HG03097 (cell line): ENCODE measurements around the gene IRX3.

Experiments used
- ATAC-seq: cut with Tn5 transposase; IDR thresholded peaks from one replicate; pipeline ENCODE4 v1.9.1; 2021; ENCODE audit not compliant: unreplicated experiment, low FRiP score

The IRX3 gene

GRCh38 chr16:54286366-54287130 is at the start of gene IRX3:
Gene IRX3, minus strand, starts transcription at chr16:54286787. Its CDS starts 737 bp downstream, at chr16:54286050.
- ATAC-seq: no peak

DNA sequence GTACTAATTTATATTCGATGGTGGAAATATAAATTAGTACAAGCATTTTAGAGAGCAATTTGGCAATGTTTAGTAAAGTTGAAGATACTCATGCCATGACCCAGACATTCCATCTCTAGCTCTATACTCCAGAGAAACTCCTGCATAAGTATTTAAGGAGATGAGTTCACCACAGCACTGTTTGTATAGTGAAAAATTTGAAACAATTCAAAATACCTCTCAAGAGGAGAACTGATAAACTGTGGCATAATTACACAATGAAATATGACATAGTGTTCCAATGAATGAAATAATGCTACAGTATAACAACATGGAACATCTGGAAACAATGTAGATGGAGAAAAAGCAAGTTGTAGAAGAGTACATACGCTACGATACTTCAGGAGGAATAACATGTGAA is 48.6 kb upstream of the IRX3 start:
- ATAC-seq: no peak

GRCh38 chr16:54334208-54334607 is 47.6 kb upstream of the IRX3 start:
- ATAC-seq: no peak

GRCh38 chr16:54331241-54332002 is 44.8 kb upstream of the IRX3 start:
- no peak for ATAC-seq

DNA sequence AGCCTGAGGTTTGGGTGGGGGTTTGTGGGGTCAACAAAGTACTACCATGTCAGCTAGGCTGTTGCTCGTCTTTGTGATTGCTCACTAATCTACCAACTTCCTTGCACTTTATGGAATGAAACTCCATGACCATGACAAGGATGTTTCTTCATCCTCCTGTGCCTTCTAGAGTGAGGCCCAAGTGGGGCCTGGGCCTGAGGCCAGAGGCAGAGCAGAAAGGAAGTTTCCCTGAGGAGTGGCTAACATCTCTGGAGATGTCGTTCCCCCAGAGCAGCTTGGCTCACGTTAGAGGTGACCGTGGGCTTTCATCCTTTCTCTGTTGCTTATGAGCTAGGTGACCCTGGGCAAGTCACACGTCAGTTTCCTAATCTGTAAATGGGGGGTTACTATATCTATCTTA is 41.0 kb upstream of the IRX3 start:
- ATAC-seq: no peak

- ATAC-seq: no peak
Measured at GRCh38 chr16:54326266-54326662, 39.7 kb upstream of the IRX3 start.

GRCh38 chr16:54325616-54326265 is 39.2 kb upstream of the IRX3 start:
- no peak for ATAC-seq

- no peak for ATAC-seq
Measured at GRCh38 chr16:54324716-54325115, 38.1 kb upstream of the IRX3 start.

GRCh38 chr16:54320697-54321340 is 34.2 kb upstream of the IRX3 start:
- ATAC-seq: no peak

GRCh38 chr16:54318941-54319340 is 32.4 kb upstream of the IRX3 start:
- ATAC-seq: no peak

DNA sequence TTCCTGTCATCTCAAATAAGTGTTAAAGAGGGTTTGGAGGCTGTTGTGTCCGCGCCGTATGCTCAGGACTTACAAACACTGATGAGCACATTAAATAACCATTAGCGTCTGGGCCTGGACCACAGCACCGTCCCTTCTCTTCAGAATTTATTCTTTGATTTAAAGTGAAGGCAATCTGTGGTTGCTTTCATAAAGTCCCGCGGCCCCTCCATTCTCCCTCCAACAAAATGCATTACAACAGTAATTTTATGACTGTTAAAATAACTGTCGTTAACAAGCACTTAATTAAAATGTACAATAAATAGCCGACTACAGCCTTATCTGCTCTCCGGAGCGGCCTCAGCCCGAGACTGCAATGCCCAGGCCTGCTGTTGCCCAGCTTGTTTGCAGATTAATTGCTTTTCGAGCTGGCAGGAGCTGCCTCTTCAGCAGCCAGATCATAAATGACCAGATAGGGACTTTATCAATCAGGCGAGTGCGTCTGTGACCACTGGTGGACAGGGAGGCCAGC is 30.6 kb upstream of the IRX3 start:
- ATAC-seq: no peak

DNA sequence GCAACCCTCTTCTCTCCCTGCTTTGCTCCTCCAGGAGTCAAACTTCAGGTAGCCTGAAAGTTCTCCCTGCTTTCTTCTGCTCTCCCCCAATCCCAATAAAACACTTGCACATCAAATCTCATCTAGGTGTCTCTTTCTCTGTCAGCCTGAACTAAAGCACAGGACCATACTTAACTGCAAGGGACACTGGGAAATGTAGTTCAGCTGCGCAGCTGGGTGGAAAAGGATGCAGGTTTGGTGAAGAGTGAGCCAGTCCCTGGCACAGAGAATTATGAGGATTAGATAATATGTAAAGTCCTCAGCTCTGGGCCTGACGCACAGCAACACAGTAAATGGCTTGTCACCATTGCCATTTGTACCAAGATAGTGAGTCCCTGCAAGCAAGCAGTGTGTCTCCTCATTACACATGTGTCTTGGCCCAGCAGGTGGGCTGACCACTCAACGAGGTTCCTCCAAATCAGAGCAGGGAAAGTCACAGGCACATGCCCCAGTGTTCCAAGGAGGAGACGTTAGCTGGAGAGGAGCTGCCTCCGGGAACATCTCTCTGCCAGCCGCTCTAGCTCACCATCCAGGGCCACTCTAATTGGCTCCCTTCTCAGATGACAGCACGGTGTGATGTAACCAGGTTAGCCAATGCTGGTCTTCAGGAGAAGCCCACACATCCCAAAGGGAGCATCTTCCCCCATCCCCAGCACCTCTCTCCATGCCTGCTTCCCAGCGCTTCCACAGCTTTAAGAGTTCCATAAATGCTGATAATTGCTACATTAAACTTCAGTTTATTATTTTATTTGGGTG is 29.7 kb upstream of the IRX3 start:
- ATAC-seq: no peak

- no peak for ATAC-seq
Measured at GRCh38 chr16:54313789-54314188, 27.2 kb upstream of the IRX3 start.

- ATAC-seq: no peak
Measured at GRCh38 chr16:54312502-54312991, 26.0 kb upstream of the IRX3 start.

GRCh38 chr16:54309341-54309740 is 22.8 kb upstream of the IRX3 start:
- no peak for ATAC-seq

- ATAC-seq: no peak
Measured at GRCh38 chr16:54305080-54305479, 18.5 kb upstream of the IRX3 start.

- no peak for ATAC-seq
Measured at GRCh38 chr16:54303613-54304012, 17.0 kb upstream of the IRX3 start.

DNA sequence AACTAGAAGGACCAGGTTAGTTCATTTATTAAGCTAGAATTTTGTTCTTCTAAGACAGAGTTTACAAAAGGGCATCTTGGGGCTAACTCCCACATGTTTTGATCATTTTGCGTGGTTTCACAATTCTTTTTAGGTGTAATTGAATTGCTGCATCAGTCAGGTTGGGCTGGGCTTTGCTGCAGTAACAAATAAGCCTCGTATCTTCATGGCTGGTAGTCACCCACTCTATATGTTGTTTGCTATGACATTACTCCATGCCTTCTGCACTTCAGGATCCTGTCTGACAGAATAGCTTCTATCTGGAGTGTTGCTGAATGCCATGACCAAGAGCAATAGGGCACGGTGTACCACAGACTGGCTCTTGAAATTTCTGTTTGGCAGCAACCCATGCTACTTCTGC is 10.6 kb upstream of the IRX3 start:
- ATAC-seq: no peak

GRCh38 chr16:54296543-54296942 is 10.0 kb upstream of the IRX3 start:
- no peak for ATAC-seq
